ENCODE results near the gene PANX2.

PANX2 gene

DNA sequence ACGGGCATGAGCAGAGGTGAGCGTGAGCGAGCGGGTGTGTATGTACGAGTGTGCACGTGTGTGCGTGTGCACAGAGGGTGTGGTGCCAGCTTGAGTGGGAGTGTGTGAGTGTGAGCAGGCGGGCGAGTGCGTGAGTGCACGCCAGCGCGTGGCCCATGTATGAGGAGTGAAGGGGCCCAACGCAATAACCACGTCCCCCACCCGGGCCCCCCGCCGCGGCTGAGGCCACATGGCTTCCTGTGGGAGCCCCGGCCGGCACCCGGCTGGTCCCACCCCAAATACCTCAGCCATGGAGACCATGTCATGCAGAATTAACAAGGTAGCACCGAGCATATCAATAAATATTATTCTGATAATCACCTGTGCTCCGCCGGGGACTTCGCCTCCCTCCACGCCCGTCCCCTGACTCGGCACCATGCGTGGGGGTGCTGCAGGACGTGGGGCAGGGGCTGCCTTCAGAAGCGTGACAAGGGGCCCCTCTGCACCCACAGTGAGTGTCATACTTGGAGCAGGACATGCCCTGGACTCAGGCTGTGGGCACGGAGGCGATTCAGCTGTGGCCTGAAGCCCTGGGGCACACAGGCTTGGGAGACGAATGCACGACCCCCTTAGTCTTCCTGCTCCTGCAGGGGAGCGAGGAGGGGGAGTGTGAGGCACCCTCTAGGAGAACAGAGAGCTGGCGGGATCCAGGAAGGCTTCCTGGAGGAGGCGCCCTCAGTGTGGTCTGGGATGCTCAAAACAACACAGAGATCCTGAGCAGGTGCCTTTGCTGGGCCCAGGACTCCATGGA, 9.6 kb downstream of the PANX2 start:
- TF ChIP-seq, protein P1, sequence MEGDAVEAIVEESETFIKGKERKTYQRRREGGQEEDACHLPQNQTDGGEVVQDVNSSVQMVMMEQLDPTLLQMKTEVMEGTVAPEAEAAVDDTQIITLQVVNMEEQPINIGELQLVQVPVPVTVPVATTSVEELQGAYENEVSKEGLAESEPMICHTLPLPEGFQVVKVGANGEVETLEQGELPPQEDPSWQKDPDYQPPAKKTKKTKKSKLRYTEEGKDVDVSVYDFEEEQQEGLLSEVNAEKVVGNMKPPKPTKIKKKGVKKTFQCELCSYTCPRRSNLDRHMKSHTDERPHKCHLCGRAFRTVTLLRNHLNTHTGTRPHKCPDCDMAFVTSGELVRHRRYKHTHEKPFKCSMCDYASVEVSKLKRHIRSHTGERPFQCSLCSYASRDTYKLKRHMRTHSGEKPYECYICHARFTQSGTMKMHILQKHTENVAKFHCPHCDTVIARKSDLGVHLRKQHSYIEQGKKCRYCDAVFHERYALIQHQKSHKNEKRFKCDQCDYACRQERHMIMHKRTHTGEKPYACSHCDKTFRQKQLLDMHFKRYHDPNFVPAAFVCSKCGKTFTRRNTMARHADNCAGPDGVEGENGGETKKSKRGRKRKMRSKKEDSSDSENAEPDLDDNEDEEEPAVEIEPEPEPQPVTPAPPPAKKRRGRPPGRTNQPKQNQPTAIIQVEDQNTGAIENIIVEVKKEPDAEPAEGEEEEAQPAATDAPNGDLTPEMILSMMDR (conservative IDR thresholded peaks at IDR 0.05): no peak
- TF ChIP-seq ZFX (IDR thresholded peaks at IDR 0.05): no peak
- H3K27ac ChIP-seq: no peak overlapping the region

DNA sequence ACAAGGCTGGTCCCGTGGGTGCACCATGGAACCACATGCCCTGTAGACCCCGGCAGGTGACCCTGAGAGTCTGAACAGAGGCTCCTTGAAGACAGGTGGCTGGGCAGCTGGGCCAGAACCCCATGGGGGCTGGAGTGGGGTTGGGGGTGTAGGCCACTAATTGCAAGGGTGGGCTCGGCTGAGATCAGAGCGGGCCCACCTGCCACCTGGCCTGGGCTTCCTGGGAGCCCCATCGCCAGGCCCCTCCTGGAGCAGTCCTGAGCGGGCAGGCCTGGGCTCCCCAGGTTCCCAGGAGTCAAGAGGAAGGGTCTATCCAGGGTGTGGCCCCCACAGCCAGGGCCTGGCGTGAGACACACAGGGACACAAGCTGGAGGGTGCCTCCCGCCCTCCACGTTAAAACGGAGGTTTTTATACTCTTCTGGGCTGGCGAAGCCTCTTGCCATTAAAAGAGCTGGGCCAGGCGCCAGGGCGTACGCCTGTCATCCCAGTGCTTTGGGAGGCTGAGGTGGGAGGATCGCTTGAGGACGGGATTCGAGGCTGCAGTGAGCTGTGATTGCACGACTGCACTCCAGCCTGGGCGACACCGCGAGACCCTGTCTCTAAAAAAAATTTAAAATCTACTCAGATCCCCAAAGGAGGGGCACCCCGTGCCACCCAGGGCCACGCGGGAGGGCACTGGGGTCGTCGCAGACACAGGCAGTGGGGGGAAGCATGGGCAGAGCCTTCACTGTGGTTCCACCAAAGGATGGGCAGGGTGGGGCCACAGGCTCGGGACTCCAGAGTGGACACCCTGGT, 10.4 kb downstream of the PANX2 start:
- no peak overlapping the region for H3K27ac ChIP-seq
- TF ChIP-seq ZFX (IDR thresholded peaks at IDR 0.05): no peak
- TF ChIP-seq, protein P1 (conservative IDR thresholded peaks at IDR 0.05): no peak

DNA sequence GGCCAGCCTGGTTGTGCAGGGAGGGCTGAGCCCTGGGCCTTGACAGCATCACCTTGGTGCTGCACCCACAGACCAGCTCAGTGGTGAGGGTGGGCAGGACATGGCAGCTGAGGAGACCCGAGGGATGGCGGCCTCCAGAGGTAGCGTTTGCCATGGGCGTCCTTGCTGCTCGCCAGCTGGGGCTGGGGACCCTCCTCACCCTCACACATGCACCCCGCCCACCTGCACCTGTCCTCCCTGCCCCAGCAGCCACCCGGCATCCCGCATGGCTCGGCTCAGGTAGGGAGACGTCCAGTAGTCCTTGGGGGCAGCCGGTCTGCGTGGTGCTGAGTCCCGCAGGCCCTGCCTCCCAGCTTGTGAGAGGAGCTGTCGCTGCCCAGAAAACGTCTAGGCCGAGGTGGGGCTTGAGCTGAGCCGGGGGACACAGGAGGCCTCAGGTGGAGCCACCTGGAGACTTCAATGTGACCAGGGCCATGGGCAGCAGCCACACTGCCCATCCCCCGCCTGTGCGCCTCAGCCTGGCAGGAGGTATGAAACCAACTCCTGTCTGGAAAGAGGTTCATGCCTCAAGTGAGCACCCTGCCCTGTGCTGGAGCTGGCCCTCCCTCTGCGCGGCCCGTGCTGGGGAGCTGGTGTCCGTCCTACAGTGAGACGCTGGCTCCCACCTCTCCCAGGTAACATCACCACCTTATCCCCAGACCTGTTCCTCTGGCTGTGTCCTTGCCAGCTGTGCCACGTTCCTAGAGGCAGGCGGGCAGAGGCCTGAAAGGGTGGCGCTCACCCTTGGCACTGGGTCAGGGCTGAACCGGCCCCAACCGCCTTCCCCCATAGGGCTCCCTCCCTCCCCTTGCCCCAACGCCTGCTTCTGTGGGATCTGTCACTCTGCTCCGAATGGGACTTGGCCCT, 11.9 kb downstream of the PANX2 start:
- no peak for TF ChIP-seq ZFX (IDR thresholded peaks at IDR 0.05)
- TF ChIP-seq, protein P1 (conservative IDR thresholded peaks at IDR 0.05): no peak
- H3K27ac ChIP-seq: peak overlapping the region; percentile 69

DNA sequence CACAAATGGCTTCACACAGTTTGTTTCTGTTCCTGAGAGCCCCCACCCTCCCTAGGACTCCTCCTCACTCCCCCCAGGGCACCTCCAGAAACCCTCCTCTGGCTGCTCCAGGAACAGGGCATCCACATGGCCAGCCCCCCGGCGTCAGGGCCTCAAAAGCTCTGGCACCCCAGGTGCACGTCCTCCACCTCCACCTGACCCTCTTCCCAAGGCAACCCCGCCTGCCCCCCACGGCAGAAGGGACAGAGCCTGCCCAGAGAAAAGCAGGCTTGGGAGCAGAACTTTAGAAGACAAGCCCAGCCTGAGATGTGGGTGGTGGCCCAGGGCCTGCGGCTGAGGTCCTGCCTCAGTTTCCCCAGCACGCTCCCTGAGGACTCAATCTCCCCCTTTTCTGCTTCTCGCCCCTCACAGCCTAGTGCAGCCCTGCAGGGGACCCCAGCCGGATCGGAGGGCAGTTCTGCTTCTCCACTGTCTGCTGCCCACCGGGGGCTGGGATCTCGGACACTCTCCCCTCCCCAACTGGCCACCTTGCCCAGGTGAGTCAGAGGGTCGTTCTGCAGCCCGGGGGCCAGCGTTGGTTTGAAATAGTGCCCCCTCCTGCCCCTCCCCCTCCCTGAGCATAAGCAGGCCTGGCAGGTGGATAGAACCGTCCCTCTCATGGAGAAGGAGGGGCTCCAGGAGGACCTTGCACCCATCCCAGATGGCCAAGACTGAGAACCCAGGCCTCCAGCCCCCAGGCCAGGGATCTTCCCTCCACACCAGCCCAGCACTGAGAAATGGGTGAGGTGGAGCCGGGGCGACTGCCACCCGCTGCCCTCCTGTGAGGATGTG, 12.8 kb downstream of the PANX2 start:
- H3K27ac ChIP-seq: peak overlapping the region; percentile 69
- TF ChIP-seq, protein P1 (conservative IDR thresholded peaks at IDR 0.05): no peak
- no peak for TF ChIP-seq ZFX (IDR thresholded peaks at IDR 0.05)

DNA sequence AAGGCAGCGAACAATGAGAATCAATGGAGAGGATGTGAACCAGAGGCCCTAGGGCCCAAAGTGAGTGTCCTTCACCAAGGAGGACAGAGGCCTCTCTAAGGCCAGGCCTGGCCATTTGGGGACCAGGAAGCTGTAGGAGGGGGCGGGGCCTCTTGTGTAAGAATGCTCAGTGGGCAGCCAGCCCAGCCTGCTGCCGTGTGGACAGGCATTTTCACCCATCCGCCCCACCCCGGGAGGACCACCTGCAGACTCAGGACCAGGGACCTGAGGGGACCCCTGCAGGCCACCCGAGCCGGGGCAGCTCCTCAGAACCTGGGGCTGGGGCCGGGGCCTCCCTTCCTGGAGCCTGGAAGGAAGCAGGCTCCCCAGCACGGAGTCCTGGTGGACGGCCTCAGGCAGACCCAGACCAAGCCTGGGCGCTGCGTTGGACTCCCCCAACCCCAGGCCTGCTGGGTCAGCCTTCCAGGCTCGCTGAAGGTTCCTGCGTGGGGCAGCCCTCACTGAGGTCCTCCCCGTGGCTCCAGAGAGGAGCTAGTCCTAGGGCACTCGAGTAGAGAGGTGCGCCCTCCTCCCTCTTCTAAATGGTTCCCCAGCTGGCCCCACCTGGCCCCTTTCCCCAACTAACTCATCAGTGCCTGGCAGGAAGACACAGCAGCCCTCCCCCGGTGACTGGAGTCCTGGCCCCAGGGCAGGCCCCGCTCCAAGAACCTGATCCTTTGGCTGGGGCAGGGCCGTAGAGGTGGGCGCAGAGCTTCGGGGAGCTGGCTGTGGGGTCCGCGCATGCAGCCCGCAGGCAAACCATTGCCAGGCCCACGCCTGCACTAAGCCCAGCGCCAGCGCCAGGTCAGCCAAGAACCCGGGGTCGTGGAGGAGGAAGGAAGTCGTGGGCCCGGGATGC, 13.7 kb downstream of the PANX2 start:
- H3K27ac ChIP-seq: peak overlapping the region; percentile 69
- no peak for TF ChIP-seq ZFX (IDR thresholded peaks at IDR 0.05)
- TF ChIP-seq, protein P1 (conservative IDR thresholded peaks at IDR 0.05): no peak

DNA sequence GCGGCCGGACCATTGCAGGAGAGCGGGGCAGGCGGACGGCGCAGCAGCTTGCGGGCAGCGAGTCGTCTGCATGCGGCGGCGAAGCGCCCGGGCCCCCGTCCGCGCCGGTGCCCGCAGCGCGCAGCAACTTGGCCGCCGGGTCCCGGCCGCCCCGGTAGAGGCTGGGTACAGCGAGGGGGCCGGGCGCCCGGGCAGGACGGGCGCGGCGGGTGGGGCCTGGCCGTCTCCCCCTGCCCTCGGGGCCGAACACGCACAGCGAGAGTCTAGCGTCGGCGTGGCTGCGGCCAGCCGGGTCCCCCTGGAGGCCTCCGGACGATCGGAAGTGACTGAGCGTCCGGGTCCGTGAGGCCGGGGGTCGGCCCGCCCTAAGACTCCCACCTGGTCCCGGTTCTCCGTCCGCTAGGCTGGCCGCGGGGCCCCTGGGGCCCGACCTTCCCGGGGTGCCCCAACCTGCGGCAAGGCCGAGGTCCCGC, 14.4 kb downstream of the PANX2 start:
- peak overlapping the region; percentile 87 for H3K27ac ChIP-seq
- TF ChIP-seq ZFX (IDR thresholded peaks at IDR 0.05): no peak
- TF ChIP-seq, protein P1 (conservative IDR thresholded peaks at IDR 0.05): no peak

All from C4-2B (cell line).